Mesendoderm (in vitro differentiated cells): Measurements from ENCODE around the gene PCDHGA7.
"Not testable (repeated sequence)": the region's sequence is repeated elsewhere in the genome, so short reads cannot be mapped to it uniquely, and the experiment has no call there.

Experiments used
- DNase-seq: peaks from one replicate; pipeline ENCODE4 v3.0.0; 2013
- H2AK5ac ChIP-seq: 2 replicates; pipeline ENCODE4 v1.6.1; 2013; ENCODE audit warnings: low read length, inconsistent platforms
- H2BK120ac ChIP-seq: 2 replicates; pipeline ENCODE4 v1.6.1; 2013; ENCODE audit warnings: low read depth, mild to moderate bottlenecking, low read length, moderate library complexity, mixed read lengths
- H2BK15ac ChIP-seq: replicated peaks from 2 replicates; pipeline ENCODE4 v1.6.1; 2013; ENCODE audit warnings: low read depth, mild to moderate bottlenecking, moderate library complexity
- H2BK5ac ChIP-seq: 2 replicates; pipeline ENCODE4 v1.6.1; 2013; ENCODE audit warnings: low read length, inconsistent platforms
- H3K18ac ChIP-seq: 2 replicates; pipeline ENCODE4 v1.6.1; 2013; ENCODE audit warnings: mild to moderate bottlenecking, low read length, mixed read lengths
- H3K23ac ChIP-seq: one replicate; pipeline ENCODE4 v1.6.1; 2013; ENCODE audit warnings: low read length
- H3K27ac ChIP-seq: 2 replicates; pipeline ENCODE4 v1.5.1; 2013; ENCODE audit warnings: low read depth, mild to moderate bottlenecking, inconsistent platforms, low read length, moderate library complexity
- H3K27me3 ChIP-seq: 2 replicates; pipeline ENCODE4 v1.6.1; 2013; ENCODE audit warnings: low read length, control low read depth, mild to moderate bottlenecking, inconsistent platforms; ENCODE audit not compliant: insufficient read depth, poor library complexity
- H3K36me3 ChIP-seq: 2 replicates; pipeline ENCODE4 v1.6.1; 2013; ENCODE audit warnings: low read length, inconsistent platforms; ENCODE audit not compliant: control insufficient read depth, insufficient read depth
- H3K4ac ChIP-seq: one replicate; pipeline ENCODE4 v1.6.1; 2013; ENCODE audit warnings: low read depth, mild to moderate bottlenecking, low read length, moderate library complexity
- H3K4me1 ChIP-seq: 2 replicates; pipeline ENCODE4 v1.6.1; 2013; ENCODE audit warnings: low read depth, low read length, inconsistent platforms; ENCODE audit not compliant: control insufficient read depth
- H3K4me2 ChIP-seq: 2 replicates; pipeline ENCODE4 v1.6.1; 2013; ENCODE audit warnings: low read length
- H3K4me3 ChIP-seq: 2 replicates; pipeline ENCODE4 v1.5.1; 2013; ENCODE audit warnings: mild to moderate bottlenecking, low read length
- H3K56ac ChIP-seq: one replicate; pipeline ENCODE4 v1.6.1; 2013; ENCODE audit warnings: low read length
- H3K79me1 ChIP-seq: 2 replicates; pipeline ENCODE4 v1.6.1; 2013; ENCODE audit warnings: low read length, inconsistent platforms
- H3K79me2 ChIP-seq: 2 replicates; pipeline ENCODE4 v1.6.1; 2013; ENCODE audit warnings: mild to moderate bottlenecking, low read length; ENCODE audit not compliant: control insufficient read depth, insufficient read depth
- H3K9ac ChIP-seq: 2 replicates; pipeline ENCODE4 v1.6.1; 2013; ENCODE audit warnings: low read length, inconsistent platforms
- H4K5ac ChIP-seq: one replicate; pipeline ENCODE4 v1.6.1; 2013; ENCODE audit warnings: low read length
- H4K8ac ChIP-seq: one replicate; pipeline ENCODE4 v1.6.1; 2013; ENCODE audit warnings: low read depth, mild to moderate bottlenecking, control low read depth, low read length, moderate library complexity
- WGBS: extraction: QIAGEN DNeasy Blood & Tissue Kit; methylation state at CpG from one replicate; pipeline ENCODE4 v1.1.7; 2013; ENCODE audit warnings: low lambda C conversion rate, missing lambda C conversion rate; ENCODE audit not compliant: insufficient coverage; ENCODE audit errors: extremely low coverage; 5-methylcytosine and 5-hydroxymethylcytosine counted together

The PCDHGA7 gene

GRCh38 chr5:141430332-141431113, 48.0 kb downstream of the PCDHGA7 start, which contains the start of gene PCDHGA12:
Gene PCDHGA12, plus strand, starts transcription at chr5:141430507. Its CDS starts 253 bp downstream, at chr5:141430760.
- DNase-seq, result no peak

GRCh38 chr5:141431286-141431685, 48.7 kb downstream of the PCDHGA7 start:
- H3K4me1 ChIP-seq, result no peaks in the 10 kb centered on the region
- no peak overlapping the region for H3K4me3 ChIP-seq
- H2BK15ac ChIP-seq, result no peak overlapping the region
- no peak overlapping the region for H3K4me2 ChIP-seq
- no peaks in the 10 kb centered on the region for H3K79me1 ChIP-seq
- no peaks in the 10 kb centered on the region for H3K79me2 ChIP-seq
- no peak overlapping the region for H4K5ac ChIP-seq
- no peak overlapping the region for H2BK5ac ChIP-seq
- no peak overlapping the region for H3K56ac ChIP-seq
- H4K8ac ChIP-seq, result no peak overlapping the region
- no peak for DNase-seq
- no peak overlapping the region for H3K18ac ChIP-seq
- no peak overlapping the region for H3K9ac ChIP-seq
- no peak overlapping the region for H2BK120ac ChIP-seq
- no peak overlapping the region for H3K4ac ChIP-seq
- WGBS, result no CpG with 5 or more reads among the region's 37 CpGs
- H2AK5ac ChIP-seq, result no peak overlapping the region
- H3K27me3 ChIP-seq, result no peaks in the 10 kb centered on the region
- H3K27ac ChIP-seq, result no peak overlapping the region
- no peak overlapping the region for H3K23ac ChIP-seq
- no peaks in the 10 kb centered on the region for H3K36me3 ChIP-seq

More at GRCh38 chr5:141430332-141431113, 48.0 kb downstream of the PCDHGA7 start, which contains the start of gene PCDHGA12:
- Histone ChIP-seq H2BK5ac (no peak within 1 kb of the TSS), H3K27me3 (no peaks in the 10 kb centered on the region), H3K9ac (no peak within 1 kb of the TSS), H3K27ac (no peak within 1 kb of the TSS), H3K18ac (no peak within 1 kb of the TSS), H3K36me3 (no peaks in the 10 kb centered on the region), H3K4ac (no peak within 1 kb of the TSS), H4K8ac (no peak within 1 kb of the TSS), H3K79me2 (no peaks in the 10 kb centered on the region), H3K4me1 (no peaks in the 10 kb centered on the region), H2AK5ac (no peak within 1 kb of the TSS), H3K4me2 (no peak within 1 kb of the TSS), H2BK120ac (no peak within 1 kb of the TSS), H2BK15ac (no peak within 1 kb of the TSS), H4K5ac (no peak within 1 kb of the TSS), H3K56ac (no peak within 1 kb of the TSS), H3K4me3 (no peak within 1 kb of the TSS), H3K23ac (no peak within 1 kb of the TSS), H3K79me1 (no peaks in the 10 kb centered on the region)
- no CpG with 5 or more reads among the region's 33 CpGs for WGBS

- not testable (repeated sequence) for H3K4me3 ChIP-seq, H3K4ac ChIP-seq, H3K9ac ChIP-seq, H2BK15ac ChIP-seq, H3K4me1 ChIP-seq, H3K79me2 ChIP-seq, H3K36me3 ChIP-seq, DNase-seq, H2AK5ac ChIP-seq, H3K27me3 ChIP-seq, H3K23ac ChIP-seq, H2BK5ac ChIP-seq, H3K4me2 ChIP-seq, H3K56ac ChIP-seq, H3K79me1 ChIP-seq, H3K18ac ChIP-seq, H3K27ac ChIP-seq, H4K5ac ChIP-seq, H2BK120ac ChIP-seq, H4K8ac ChIP-seq
- WGBS, result no CpG with 5 or more reads among the region's 38 CpGs
These were observed 49.8 kb downstream of the PCDHGA7 start for GRCh38 chr5:141432308-141432707.

- not testable (repeated sequence) for DNase-seq, H3K18ac ChIP-seq, H3K36me3 ChIP-seq, H4K8ac ChIP-seq, H3K4ac ChIP-seq, H2BK120ac ChIP-seq, H2BK5ac ChIP-seq, H3K27me3 ChIP-seq, H3K27ac ChIP-seq, H3K4me2 ChIP-seq, H2AK5ac ChIP-seq, H3K4me3 ChIP-seq, H3K4me1 ChIP-seq, H3K79me2 ChIP-seq, H2BK15ac ChIP-seq, H3K23ac ChIP-seq, H3K56ac ChIP-seq, H3K79me1 ChIP-seq, H3K9ac ChIP-seq, H4K5ac ChIP-seq
- no CpG with 5 or more reads among the region's 29 CpGs for WGBS
These were observed 50.2 kb downstream of the PCDHGA7 start for GRCh38 chr5:141432726-141433125.

GRCh38 chr5:141434006-141434405, 51.5 kb downstream of the PCDHGA7 start:
- H2BK15ac ChIP-seq, result no peak overlapping the region
- no peak overlapping the region for H3K4ac ChIP-seq
- no peak overlapping the region for H2BK5ac ChIP-seq
- no peak overlapping the region for H4K5ac ChIP-seq
- H3K18ac ChIP-seq, result no peak overlapping the region
- no peaks in the 10 kb centered on the region for H3K27me3 ChIP-seq
- no peak overlapping the region for H3K9ac ChIP-seq
- no peak overlapping the region for H2BK120ac ChIP-seq
- no peaks in the 10 kb centered on the region for H3K36me3 ChIP-seq
- no peak overlapping the region for H2AK5ac ChIP-seq
- H3K4me1 ChIP-seq, result no peaks in the 10 kb centered on the region
- H3K27ac ChIP-seq, result no peak overlapping the region
- WGBS, result no CpG with 5 or more reads among the region's 2 CpGs
- DNase-seq, result no peak
- no peak overlapping the region for H3K23ac ChIP-seq
- H3K79me2 ChIP-seq, result no peaks in the 10 kb centered on the region
- no peak overlapping the region for H3K4me2 ChIP-seq
- no peak overlapping the region for H4K8ac ChIP-seq
- no peak overlapping the region for H3K4me3 ChIP-seq
- H3K79me1 ChIP-seq, result no peaks in the 10 kb centered on the region
- H3K56ac ChIP-seq, result no peak overlapping the region
